Bronchial epithelial cell (primary cell): Measurements from ENCODE around the gene TOP1. TPM values are rescaled to one million over a fixed set of nuclear protein-coding genes. Genes with fewer than 3 reads are reported as not detected.

Experiments
- DNase-seq: peaks from one replicate; pipeline ENCODE4 v3.0.0-alpha.2; 2010; ENCODE audit warnings: low read depth
- FAIRE-seq: peaks from 2 replicates; lab custom pipeline; 2011; peaks lifted over from hg19 to GRCh38; lab: Jason Lieb, UNC
- H3K27me3 ChIP-seq: 2 replicates; pipeline ENCODE4 v1.5.1; 2011; ENCODE audit warnings: low read length; ENCODE audit not compliant: control insufficient read depth, insufficient read depth
- H3K36me3 ChIP-seq: 2 replicates; pipeline ENCODE4 v1.5.1; 2011; ENCODE audit warnings: low read length; ENCODE audit not compliant: control insufficient read depth, insufficient read depth
- H3K4me3 ChIP-seq: 2 replicates; pipeline ENCODE4 v1.5.1; 2011; ENCODE audit warnings: mild to moderate bottlenecking, low read depth, low read length, control low read depth
- total RNA-seq: library from RNA; depleted of rRNA; stranded (reverse); fragments of >200 nt; gene quantifications from 2 replicates; pipeline ENCODE4 v1.2.1, GENCODE V29; 2014
- TF ChIP-seq, protein P1 (sequence below): IDR thresholded peaks from 2 replicates; pipeline ENCODE4 v1.5.1; 2011; ENCODE audit warnings: mild to moderate bottlenecking, moderate library complexity, low read length, control low read depth, inconsistent platforms; ENCODE audit not compliant: insufficient read depth, severe bottlenecking

Gene TOP1
- total RNA-seq, 1 donor from 2014 or later, result 18.2 TPM

DNA sequence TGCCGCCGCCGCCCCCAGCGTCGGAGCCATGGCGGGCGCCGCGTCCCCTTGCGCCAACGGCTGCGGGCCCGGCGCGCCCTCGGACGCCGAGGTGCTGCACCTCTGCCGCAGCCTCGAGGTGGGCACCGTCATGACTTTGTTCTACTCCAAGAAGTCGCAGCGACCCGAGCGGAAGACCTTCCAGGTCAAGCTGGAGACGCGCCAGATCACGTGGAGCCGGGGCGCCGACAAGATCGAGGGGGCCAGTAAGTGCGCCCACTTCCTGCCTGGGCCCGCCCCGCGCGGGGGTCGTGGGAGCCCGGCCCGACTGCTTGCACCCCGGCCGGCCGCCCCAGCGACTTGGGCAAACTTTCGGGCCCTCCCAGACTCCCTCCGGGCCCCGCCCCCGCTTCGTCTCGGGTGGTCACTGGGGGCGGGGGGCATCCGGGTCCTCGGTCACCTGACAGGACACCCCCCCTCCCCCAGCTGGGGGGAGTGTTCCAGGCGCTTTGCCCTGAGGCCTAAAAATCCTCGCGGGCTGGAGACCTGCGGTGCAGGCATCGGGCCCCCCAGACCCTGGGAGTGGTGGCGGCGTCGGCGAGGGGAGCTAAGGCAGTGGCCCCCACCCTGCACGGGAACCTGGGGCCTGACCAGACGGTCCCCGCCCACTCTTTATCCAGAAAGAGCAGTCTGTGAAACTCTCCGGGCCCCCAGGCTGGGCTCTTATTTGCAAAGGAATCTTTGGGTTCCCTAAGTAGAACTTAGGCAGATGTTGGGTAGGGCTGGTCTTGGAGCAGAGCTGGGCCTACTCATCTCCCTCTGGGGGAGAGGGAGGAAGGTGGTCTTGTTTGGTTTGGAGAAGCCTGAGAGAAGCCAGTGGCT is 109.2 kb downstream of the TOP1 start:
- DNase-seq, result no peak
- peak overlapping the region; percentile 68 for H3K4me3 ChIP-seq
- no peak for FAIRE-seq
- TF ChIP-seq, protein P1, sequence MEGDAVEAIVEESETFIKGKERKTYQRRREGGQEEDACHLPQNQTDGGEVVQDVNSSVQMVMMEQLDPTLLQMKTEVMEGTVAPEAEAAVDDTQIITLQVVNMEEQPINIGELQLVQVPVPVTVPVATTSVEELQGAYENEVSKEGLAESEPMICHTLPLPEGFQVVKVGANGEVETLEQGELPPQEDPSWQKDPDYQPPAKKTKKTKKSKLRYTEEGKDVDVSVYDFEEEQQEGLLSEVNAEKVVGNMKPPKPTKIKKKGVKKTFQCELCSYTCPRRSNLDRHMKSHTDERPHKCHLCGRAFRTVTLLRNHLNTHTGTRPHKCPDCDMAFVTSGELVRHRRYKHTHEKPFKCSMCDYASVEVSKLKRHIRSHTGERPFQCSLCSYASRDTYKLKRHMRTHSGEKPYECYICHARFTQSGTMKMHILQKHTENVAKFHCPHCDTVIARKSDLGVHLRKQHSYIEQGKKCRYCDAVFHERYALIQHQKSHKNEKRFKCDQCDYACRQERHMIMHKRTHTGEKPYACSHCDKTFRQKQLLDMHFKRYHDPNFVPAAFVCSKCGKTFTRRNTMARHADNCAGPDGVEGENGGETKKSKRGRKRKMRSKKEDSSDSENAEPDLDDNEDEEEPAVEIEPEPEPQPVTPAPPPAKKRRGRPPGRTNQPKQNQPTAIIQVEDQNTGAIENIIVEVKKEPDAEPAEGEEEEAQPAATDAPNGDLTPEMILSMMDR, result no peak
- no peaks in the 10 kb centered on the region for H3K27me3 ChIP-seq
- H3K36me3 ChIP-seq, result no peaks in the 10 kb centered on the region

DNA sequence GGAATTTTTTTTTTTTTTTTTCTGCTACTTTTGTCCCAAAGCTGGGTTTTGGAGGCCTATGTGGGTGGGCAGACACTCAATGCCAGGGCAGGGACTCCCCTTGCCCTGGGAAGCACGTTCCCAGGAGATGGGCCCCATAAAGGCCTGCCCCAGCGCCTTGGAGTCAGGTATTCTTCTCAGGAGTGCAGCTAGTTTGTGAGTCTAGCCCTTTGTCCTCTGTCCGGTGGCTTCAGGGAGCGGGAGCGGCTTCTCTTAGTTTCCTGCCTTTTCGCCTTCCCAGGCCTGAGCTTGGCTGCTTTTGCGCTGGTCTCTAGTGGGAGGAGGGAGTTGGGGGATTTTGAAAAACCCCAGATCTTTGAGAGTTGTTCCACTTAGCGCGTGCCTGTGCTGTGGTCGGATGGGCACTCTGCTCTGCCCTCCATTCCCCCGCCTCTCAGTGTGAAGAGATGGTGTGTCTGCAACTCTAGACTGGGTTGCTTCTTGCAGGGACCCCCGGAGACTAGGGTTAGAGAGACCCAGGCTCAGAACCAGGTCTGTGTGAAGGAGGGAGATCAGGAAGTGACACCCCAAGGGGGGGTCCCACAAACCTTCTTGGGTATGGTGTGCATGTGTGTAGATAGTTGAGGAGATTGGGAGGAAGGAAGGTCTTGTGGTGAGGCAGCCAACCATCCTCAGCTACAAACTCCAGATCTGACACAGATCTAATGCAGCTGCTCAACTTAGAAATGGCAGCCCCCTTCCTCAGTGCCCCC is 110.0 kb downstream of the TOP1 start:
- Histone ChIP-seq H3K27me3 (no peaks in the 10 kb centered on the region), H3K4me3 (peak overlapping the region; percentile 68), H3K36me3 (no peaks in the 10 kb centered on the region)
- FAIRE-seq (no peak), DNase-seq (no peak)
- TF ChIP-seq, protein P1, result no peak

DNA sequence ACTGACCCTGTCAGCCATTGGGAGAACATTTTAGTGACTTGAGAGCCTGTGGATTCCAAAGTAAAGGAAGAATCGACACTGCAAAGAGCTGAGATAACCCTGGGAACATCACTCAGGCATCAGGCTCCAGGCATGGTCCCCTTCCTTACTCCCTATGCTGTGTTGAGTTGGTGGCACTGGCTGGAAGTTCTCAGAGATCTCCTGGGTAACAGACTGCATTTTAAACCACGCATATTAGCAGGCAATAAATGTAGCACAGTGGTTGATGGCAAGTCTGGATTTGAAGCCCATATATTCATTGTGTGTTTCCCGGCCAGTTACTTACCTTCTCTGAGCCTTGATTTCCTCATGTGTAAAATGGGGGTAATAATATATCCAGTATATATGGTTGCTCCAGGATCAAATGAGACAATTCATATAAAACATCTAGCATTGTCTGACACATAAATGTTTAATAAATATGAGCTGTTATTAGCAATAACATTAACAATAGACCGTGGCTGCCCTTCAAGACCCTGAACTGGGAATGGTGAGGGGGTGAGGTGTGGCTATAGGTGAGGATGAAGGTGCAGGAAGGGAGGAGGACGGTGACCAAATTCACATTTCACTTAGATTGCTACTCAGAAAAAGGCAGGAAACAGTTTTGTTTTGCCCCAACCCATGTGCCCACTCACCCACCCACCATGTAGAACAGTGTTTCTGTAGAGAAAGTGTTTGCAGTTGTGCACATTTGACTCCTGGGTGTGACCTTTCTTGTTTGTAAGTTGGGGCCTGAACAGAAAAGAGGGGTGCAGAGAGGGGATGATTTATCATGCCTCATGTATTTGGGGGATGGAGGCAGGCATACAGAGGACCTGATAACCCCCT is 110.8 kb downstream of the TOP1 start:
- FAIRE-seq, result no peak
- Histone ChIP-seq H3K36me3 (peaks cover 1% of the 10 kb centered on the region), H3K27me3 (no peaks in the 10 kb centered on the region), H3K4me3 (no peak overlapping the region)
- TF ChIP-seq, protein P1, result no peak
- no peak for DNase-seq

- no peak for FAIRE-seq
- TF ChIP-seq, protein P1, result no peak
- H3K36me3 ChIP-seq, result peaks cover 1% of the 10 kb centered on the region
- no peak overlapping the region for H3K4me3 ChIP-seq
- DNase-seq, result no peak
- H3K27me3 ChIP-seq, result no peaks in the 10 kb centered on the region
These were observed 111.9 kb downstream of the TOP1 start for GRCh38 chr20:41140226-41141133.
